ENCODE results near the gene TBC1D4. TPM values are rescaled to one million over a fixed set of nuclear protein-coding genes. Genes with fewer than 3 reads are reported as not detected.

The TBC1D4 gene
- total RNA-seq, 1 donor from 2014 or later, result 73.5 TPM

- no peaks in the 10 kb centered on the region for H3K9me3 Mint-ChIP-seq
- no peak for DNase-seq (ENCODE audit: low spot score)
Observed at GRCh38 chr13:75347457-75347856, 134.5 kb downstream of the TBC1D4 start.

DNA sequence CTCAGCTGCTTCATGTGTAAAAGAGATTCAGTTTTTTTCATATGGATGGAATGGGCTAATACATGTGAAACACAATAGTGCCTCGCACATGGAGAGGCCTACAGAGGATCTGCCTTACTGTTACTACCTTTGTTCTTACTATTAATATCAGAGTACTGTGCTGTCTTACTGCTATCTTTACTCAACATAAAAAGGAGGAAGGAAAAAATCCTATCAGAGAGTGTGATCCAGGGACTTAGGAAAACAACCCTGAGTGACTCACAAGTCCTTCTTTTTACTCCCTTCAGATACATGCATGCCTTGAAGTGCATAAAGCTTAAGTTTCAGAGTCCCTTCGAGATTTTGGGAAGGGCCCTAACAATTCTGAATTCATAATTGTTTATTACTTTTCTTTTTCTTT is 136.8 kb downstream of the TBC1D4 start:
- intact Hi-C loops (cut with micrococcal nuclease), result no loop called here
- H3K27ac Mint-ChIP-seq, result no peak overlapping the region
- no peaks in the 10 kb centered on the region for H3K9me3 Mint-ChIP-seq
- peaks cover 13% of the 10 kb centered on the region for H3K36me3 Mint-ChIP-seq (ENCODE audit: low read depth)
- no peaks in the 10 kb centered on the region for H3K27me3 Mint-ChIP-seq (ENCODE audit: insufficient read depth)
- no peak overlapping the region for H3K4me3 Mint-ChIP-seq
- no peak for DNase-seq (ENCODE audit: low spot score)
- peaks cover 8% of the 10 kb centered on the region for H3K4me1 Mint-ChIP-seq (ENCODE audit: low read depth)

More at GRCh38 chr13:75347457-75347856, 134.5 kb downstream of the TBC1D4 start:
- no peaks in the 10 kb centered on the region for H3K27me3 Mint-ChIP-seq (ENCODE audit: insufficient read depth)
- peaks cover 8% of the 10 kb centered on the region for H3K4me1 Mint-ChIP-seq (ENCODE audit: low read depth)
- H3K4me3 Mint-ChIP-seq, result no peak overlapping the region
- intact Hi-C loops (cut with micrococcal nuclease), result no loop called here
- peaks cover 10% of the 10 kb centered on the region for H3K36me3 Mint-ChIP-seq (ENCODE audit: low read depth)
- H3K27ac Mint-ChIP-seq, result no peak overlapping the region

DNA sequence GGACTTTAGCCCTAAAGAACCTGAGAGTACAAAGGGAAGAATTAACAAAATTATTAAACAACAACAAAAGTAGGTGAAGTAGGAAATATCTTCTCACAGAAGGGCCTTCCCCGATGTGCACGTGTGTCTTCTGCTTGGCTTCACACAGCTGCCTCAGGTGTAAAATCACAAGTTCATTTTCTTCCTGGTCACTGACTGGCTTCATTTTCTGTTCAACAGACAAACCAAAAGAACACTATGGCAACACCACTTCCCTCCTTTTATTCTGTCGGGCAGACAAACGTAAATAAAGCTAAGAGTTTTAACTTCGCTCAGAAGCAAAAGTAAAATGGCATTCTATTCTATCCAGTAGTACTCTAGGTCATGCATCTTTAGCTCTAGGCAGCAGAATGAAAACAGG is 140.9 kb downstream of the TBC1D4 start:
- H3K4me1 Mint-ChIP-seq (ENCODE audit: low read depth), result no peaks in the 10 kb centered on the region
- H3K27me3 Mint-ChIP-seq (ENCODE audit: insufficient read depth), result no peaks in the 10 kb centered on the region
- H3K4me3 Mint-ChIP-seq, result no peak overlapping the region
- DNase-seq (ENCODE audit: low spot score), result no peak
- H3K9me3 Mint-ChIP-seq, result no peaks in the 10 kb centered on the region
- no peak overlapping the region for H3K27ac Mint-ChIP-seq
- H3K36me3 Mint-ChIP-seq (ENCODE audit: low read depth), result peaks cover 6% of the 10 kb centered on the region
- intact Hi-C loops (cut with micrococcal nuclease), result no loop called here

DNA sequence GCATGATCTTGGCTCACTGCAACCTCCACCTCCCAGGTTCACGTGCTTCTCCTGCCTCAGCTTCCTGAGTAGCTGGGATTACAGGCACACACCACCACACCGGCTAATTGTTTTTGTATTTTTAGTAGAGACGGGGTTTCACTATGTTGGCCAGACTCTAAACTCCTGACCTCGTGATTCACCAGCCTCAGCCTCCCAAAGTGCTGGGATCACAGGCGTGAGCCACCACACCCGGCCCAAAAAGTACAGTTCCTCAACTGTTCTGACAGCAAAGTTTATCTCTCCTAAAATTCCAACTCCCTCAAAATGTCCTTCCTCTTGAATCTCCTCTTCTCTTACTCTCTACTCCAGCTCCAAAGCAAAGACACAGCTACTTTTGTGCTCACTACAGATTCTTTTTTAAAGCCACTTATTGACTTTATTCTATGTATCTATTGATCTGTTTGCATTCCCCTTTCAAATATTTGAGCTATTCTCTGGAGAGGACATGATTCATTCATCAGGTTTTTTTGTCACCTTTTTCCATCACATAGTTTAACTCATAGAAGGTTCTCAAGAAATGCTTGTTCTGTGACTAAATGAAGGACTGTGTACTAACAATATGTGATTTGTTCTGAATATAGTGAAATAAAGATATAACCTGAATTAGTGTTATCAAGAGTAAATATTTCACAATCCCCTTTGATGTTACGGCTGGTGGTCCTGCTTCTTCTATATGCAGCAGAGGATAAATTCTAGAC is 142.2 kb downstream of the TBC1D4 start:
- H3K27me3 Mint-ChIP-seq (ENCODE audit: insufficient read depth), result peaks cover 3% of the 10 kb centered on the region
- H3K36me3 Mint-ChIP-seq (ENCODE audit: low read depth), result peaks cover 10% of the 10 kb centered on the region
- intact Hi-C loops (cut with micrococcal nuclease), result no loop called here
- H3K9me3 Mint-ChIP-seq, result no peaks in the 10 kb centered on the region
- no peaks in the 10 kb centered on the region for H3K4me1 Mint-ChIP-seq (ENCODE audit: low read depth)
- H3K4me3 Mint-ChIP-seq, result no peak overlapping the region
- H3K27ac Mint-ChIP-seq, result no peak overlapping the region
- DNase-seq (ENCODE audit: low spot score), result no peak

DNA sequence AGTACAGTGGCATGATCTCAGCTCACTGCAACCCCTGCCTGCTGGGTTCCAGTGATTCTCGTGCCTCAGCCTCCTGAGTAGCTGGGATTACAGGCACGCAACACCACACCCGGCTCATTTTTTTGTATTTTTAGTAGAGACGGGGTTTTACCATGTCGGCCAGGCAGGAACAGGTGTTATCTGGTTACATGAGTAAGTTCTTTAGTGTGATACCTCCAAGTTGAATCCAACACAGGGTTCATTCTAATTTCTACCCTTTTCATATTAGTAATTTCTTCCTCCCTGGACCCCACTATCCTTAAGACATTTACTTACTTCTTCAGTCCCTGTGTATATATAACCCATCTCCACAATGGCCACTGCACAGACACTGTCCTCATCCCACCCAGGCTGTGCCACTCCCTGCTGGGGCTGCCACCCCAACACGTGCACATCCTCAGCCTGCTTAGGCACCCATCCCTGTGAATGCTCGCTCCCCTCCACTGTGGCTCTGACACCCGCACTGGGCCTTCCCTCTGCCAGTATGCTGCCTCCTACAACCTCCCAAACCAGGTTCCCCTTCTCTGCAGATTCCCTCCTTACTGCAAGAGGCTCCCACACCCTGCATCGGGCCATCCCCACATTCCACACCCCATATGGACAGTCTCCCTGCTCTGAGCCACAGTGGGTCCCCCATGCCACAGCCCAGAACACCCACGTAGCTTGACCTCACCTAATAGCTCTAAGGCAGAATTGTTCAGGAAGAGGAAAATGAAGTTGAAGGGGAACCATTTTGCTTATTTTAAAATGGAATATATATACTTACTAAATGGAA is 147.1 kb downstream of the TBC1D4 start:
- Mint-ChIP-seq H3K27me3 (ENCODE audit: insufficient read depth) (peaks cover 3% of the 10 kb centered on the region), H3K4me3 (no peak overlapping the region), H3K27ac (no peak overlapping the region), H3K4me1 (ENCODE audit: low read depth) (no peaks in the 10 kb centered on the region), H3K36me3 (ENCODE audit: low read depth) (peaks cover 6% of the 10 kb centered on the region), H3K9me3 (no peaks in the 10 kb centered on the region)
- no peak for DNase-seq (ENCODE audit: low spot score)
- intact Hi-C loops (cut with micrococcal nuclease), result no loop called here

GRCh38 chr13:75333103-75333502 is 148.9 kb downstream of the TBC1D4 start:
- Mint-ChIP-seq H3K4me1 (ENCODE audit: low read depth) (peaks cover 2% of the 10 kb centered on the region), H3K27ac (no peak overlapping the region), H3K9me3 (no peaks in the 10 kb centered on the region), H3K36me3 (ENCODE audit: low read depth) (peaks cover 5% of the 10 kb centered on the region), H3K27me3 (ENCODE audit: insufficient read depth) (peaks cover 3% of the 10 kb centered on the region), H3K4me3 (no peak overlapping the region)
- intact Hi-C loops (cut with micrococcal nuclease), result no loop called here
- DNase-seq (ENCODE audit: low spot score), result no peak

DNA sequence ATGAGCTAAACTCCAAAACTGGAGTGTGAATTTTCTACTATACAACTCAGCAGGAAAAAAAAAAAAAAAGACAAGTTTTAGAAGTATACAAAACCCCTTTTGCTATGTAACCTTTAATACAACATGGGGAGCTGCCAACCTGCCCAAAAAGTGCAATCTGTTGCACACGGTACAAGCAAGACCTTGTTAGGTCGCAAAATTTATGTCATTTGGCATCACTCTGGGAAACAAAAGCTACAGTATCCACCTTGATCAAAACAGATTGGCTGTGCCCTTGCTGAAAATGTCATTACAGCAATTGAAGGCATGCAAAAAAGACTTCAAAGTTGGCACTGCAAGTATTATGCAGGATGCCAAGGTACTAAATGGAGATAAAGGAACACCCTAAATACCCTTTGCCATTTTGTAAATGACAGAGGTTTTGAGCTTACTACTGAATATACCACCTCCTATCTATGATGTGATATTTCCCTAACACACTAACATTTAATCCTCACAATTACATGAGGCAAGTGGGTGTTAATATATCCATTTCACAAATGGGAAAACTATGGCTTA is 150.1 kb downstream of the TBC1D4 start:
- H3K27me3 Mint-ChIP-seq (ENCODE audit: insufficient read depth), result peaks cover 3% of the 10 kb centered on the region
- H3K36me3 Mint-ChIP-seq (ENCODE audit: low read depth), result peaks cover 5% of the 10 kb centered on the region
- H3K4me1 Mint-ChIP-seq (ENCODE audit: low read depth), result peaks cover 10% of the 10 kb centered on the region
- H3K9me3 Mint-ChIP-seq, result no peaks in the 10 kb centered on the region
- H3K4me3 Mint-ChIP-seq, result no peak overlapping the region
- no peak overlapping the region for H3K27ac Mint-ChIP-seq
- DNase-seq (ENCODE audit: low spot score), result no peak
- intact Hi-C loops (cut with micrococcal nuclease), result no loop called here

DNA sequence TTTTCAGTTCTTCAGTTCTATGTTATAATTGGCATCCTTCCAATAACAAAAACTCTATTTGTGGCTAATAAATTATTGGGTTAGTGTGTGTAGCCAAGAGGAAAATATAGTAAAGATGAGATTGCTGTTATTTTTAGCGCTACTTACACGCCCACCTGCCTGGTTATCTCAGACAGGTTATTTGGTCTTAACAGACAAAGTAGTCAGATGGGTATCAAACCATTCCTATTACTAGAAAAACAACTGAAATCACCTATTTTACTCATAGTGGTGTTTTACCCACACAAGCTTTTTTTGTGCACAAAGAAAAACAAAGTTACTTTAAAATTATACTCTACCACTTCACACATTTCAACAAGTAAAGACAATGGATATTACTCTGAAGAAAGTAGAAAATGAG is 151.2 kb downstream of the TBC1D4 start:
- H3K36me3 Mint-ChIP-seq (ENCODE audit: low read depth), result peaks cover 4% of the 10 kb centered on the region
- no peak overlapping the region for H3K4me3 Mint-ChIP-seq
- H3K4me1 Mint-ChIP-seq (ENCODE audit: low read depth), result peaks cover 21% of the 10 kb centered on the region
- peaks cover 3% of the 10 kb centered on the region for H3K27me3 Mint-ChIP-seq (ENCODE audit: insufficient read depth)
- no peak for DNase-seq (ENCODE audit: low spot score)
- intact Hi-C loops (cut with micrococcal nuclease), result no loop called here
- no peaks in the 10 kb centered on the region for H3K9me3 Mint-ChIP-seq
- no peak overlapping the region for H3K27ac Mint-ChIP-seq

GRCh38 chr13:75329723-75330122 is 152.2 kb downstream of the TBC1D4 start:
- no peak for DNase-seq (ENCODE audit: low spot score)
- peaks cover 24% of the 10 kb centered on the region for H3K4me1 Mint-ChIP-seq (ENCODE audit: low read depth)
- no peaks in the 10 kb centered on the region for H3K27me3 Mint-ChIP-seq (ENCODE audit: insufficient read depth)
- H3K27ac Mint-ChIP-seq, result no peak overlapping the region
- H3K4me3 Mint-ChIP-seq, result no peak overlapping the region
- H3K36me3 Mint-ChIP-seq (ENCODE audit: low read depth), result peaks cover 3% of the 10 kb centered on the region
- no peaks in the 10 kb centered on the region for H3K9me3 Mint-ChIP-seq
- intact Hi-C loops (cut with micrococcal nuclease), result loop anchor here (5.0 to 10.0 kb wide), 2 partner anchors 1087 to 1665 kb away; partner anchors contain the start of gene CLN5

GRCh38 chr13:75329097-75329496 is 152.9 kb downstream of the TBC1D4 start:
- Mint-ChIP-seq H3K4me1 (ENCODE audit: low read depth) (peaks cover 30% of the 10 kb centered on the region), H3K36me3 (ENCODE audit: low read depth) (peaks cover 7% of the 10 kb centered on the region), H3K27ac (no peak overlapping the region), H3K27me3 (ENCODE audit: insufficient read depth) (no peaks in the 10 kb centered on the region), H3K9me3 (no peaks in the 10 kb centered on the region), H3K4me3 (no peak overlapping the region)
- intact Hi-C loops (cut with micrococcal nuclease), result loop anchor here (5.0 to 10.0 kb wide), 2 partner anchors 1087 to 1666 kb away; partner anchors contain the start of gene CLN5
- DNase-seq (ENCODE audit: low spot score), result no peak

DNA sequence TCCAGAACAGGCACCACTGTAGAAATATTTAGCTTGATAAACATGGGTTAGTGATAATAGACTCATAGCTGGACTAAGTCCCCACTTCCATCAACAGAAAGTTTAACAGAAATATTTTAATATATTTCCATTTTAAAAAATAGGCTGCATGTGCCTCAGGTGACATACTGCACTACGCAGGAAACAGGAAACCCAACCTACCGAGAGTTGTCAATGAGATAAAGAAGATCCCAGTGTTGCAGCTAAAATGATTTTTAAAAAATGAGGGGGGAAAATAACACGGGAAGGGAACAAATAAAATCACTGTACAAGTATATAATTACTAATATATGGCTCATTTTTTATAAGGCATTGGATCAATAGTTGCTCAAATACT is 154.8 kb downstream of the TBC1D4 start:
- no peak for DNase-seq (ENCODE audit: low spot score)
- H3K4me3 Mint-ChIP-seq, result peak overlapping the region; percentile 83
- H3K36me3 Mint-ChIP-seq (ENCODE audit: low read depth), result peaks cover 11% of the 10 kb centered on the region
- H3K9me3 Mint-ChIP-seq, result no peaks in the 10 kb centered on the region
- no peaks in the 10 kb centered on the region for H3K27me3 Mint-ChIP-seq (ENCODE audit: insufficient read depth)
- peak overlapping the region; percentile 96 for H3K27ac Mint-ChIP-seq
- peaks cover 42% of the 10 kb centered on the region for H3K4me1 Mint-ChIP-seq (ENCODE audit: low read depth)
- intact Hi-C loops (cut with micrococcal nuclease), result loop anchor here (2.0 to 10.0 kb wide), 5 partner anchors 156 to 1668 kb away; partner anchors contain the start of genes CLN5, TBC1D4 and UCHL3

- Mint-ChIP-seq H3K4me1 (ENCODE audit: low read depth) (peaks cover 48% of the 10 kb centered on the region), H3K4me3 (peak overlapping the region; percentile 83), H3K27ac (peak overlapping the region; percentile 96), H3K27me3 (ENCODE audit: insufficient read depth) (no peaks in the 10 kb centered on the region), H3K9me3 (no peaks in the 10 kb centered on the region), H3K36me3 (ENCODE audit: low read depth) (peaks cover 17% of the 10 kb centered on the region)
- DNase-seq (ENCODE audit: low spot score), result peak; percentile 46
- intact Hi-C loops (cut with micrococcal nuclease), result loop anchor here (1.0 to 10.0 kb wide), 9 partner anchors 8 to 1668 kb away; partner anchors contain the start of genes CLN5, TBC1D4 and UCHL3
Observed at GRCh38 chr13:75326173-75327134, 155.5 kb downstream of the TBC1D4 start.

All from activated T-helper 1 cell treated with anti-CD3 and anti-CD28 coated beads, Interleukin-12 subunit alpha, Interleukin-12 subunit beta, Interleukin-2, Interleukin-4 antibody, amounts not matched to agents 30 ng/mL and 10 ng/mL and 1 ng/mL, durations not matched to agents 14 hours and 24 hours and 36 hours (primary cell).